ENCODE results near the gene TRIM40.

Gene TRIM40, protein sequence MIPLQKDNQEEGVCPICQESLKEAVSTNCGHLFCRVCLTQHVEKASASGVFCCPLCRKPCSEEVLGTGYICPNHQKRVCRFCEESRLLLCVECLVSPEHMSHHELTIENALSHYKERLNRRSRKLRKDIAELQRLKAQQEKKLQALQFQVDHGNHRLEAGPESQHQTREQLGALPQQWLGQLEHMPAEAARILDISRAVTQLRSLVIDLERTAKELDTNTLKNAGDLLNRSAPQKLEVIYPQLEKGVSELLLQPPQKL
- 0 reads per million in 3 donors for total RNA-seq

DNA sequence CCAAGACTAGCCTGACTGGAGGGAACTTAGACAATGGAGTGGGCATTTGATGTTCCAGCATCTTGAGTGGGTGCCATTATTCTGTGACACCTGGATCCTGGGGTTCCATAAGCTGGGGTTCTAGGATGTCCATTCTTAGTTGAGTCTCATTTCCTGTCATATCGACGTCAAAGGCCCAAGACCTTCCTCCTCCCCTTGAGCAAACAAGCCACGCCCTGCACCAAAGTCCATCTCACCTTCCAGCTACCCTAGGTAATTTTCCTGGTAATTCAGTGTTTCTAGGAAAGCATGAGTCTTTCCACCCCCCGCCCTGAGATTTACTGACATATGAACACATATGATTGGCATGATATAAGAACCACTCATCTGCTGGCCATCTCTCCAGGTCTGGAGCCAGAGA lies at the start of gene TRIM40:
TSS of gene TRIM40 (plus strand) at position 384 of the 400 bp plus-strand sequence. CDS start 897 bp downstream, outside the sequence.
- Histone ChIP-seq H3K27me3 (replicated peaks; ENCODE audit: control insufficient read depth, insufficient read depth, low read length, poor library complexity, severe bottlenecking) (peaks cover 4% of the 10 kb centered on the region), H3K27ac (ENCODE audit: insufficient read depth, low read length, poor library complexity, severe bottlenecking) (no peak within 1 kb of the TSS), H3K4me1 (ENCODE audit: control insufficient read depth, insufficient read depth, low read length, poor library complexity, severe bottlenecking) (peaks cover 2% of the 10 kb centered on the region), H3K9me3 (ENCODE audit: control insufficient read depth, low read length) (no peaks in the 10 kb centered on the region), H3K36me3 (ENCODE audit: control insufficient read depth, insufficient read depth, low read length) (no peaks in the 10 kb centered on the region), H3K4me3 (ENCODE audit: insufficient read depth, low read depth, low read length, poor library complexity, severe bottlenecking) (no peak within 1 kb of the TSS)
- no peak for DNase-seq

DNA sequence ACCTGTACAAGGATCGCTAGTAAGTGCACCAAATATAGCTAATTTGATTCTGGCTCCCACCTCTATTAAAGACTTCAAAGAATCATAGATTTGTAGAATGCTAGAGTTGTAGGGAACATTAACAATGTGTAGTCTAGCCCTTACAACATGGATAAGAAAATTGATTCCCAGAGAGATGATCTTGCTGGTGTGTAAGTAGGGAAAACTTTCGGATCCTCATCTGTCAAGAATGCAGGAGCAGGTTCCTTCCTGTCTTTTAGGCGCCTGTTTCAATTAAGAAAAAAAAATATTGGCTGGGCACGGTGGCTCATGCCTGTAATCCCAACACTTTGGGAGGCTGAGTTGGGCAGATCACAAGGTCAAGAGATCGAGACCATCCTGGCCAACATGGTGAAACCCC lies 48.1 kb upstream of the TRIM40 start:
- Histone ChIP-seq H3K9me3 (ENCODE audit: control insufficient read depth, low read length) (no peaks in the 10 kb centered on the region), H3K27ac (ENCODE audit: insufficient read depth, low read length, poor library complexity, severe bottlenecking) (no peak overlapping the region), H3K4me3 (ENCODE audit: insufficient read depth, low read depth, low read length, poor library complexity, severe bottlenecking) (no peak overlapping the region), H3K4me1 (ENCODE audit: control insufficient read depth, insufficient read depth, low read length, poor library complexity, severe bottlenecking) (no peaks in the 10 kb centered on the region), H3K27me3 (replicated peaks; ENCODE audit: control insufficient read depth, insufficient read depth, low read length, poor library complexity, severe bottlenecking) (peaks cover 9% of the 10 kb centered on the region), H3K36me3 (ENCODE audit: control insufficient read depth, insufficient read depth, low read length) (no peaks in the 10 kb centered on the region)
- no peak for DNase-seq

DNA sequence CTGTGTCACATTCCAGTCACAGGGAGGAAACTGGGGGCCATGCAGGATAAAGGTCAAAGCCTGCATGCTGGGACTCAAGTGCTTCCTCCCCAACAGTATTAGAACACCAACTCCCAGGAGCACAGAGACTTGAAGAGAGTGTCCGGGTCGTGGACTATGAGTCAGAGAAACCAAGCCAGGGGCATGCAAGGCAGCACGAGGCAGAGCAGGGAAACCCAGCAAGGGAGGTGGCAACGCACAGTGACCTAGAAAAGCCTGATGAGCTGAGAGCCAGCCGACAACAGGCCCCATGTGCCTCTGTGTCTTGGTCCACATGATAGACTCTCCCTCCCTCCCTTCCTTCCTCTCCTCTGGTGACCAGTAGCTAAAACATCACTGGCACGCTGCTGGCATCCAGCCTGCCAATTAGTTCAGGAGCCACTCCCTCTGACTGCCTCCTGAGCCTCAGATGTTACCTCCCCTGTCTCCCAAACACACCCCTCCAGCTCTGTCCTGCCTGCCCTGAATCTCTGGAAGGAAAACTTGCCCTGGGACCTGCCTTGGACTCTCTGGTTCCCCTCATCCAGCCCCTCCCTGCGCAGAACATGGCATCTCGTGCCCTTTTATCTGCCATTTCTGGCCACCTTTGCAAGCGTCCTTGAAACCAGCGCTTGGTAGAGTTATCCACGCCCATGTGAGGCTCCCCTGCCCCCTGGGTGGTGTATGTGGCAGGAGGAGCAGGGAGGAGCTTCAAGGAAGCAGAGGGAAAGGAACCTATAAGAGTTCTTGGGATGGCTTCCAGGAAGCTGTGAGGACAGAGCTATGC lies 44.2 kb upstream of the TRIM40 start:
- H3K4me3 ChIP-seq (ENCODE audit: insufficient read depth, low read depth, low read length, poor library complexity, severe bottlenecking) = no peak overlapping the region
- DNase-seq = no peak
- peaks cover 13% of the 10 kb centered on the region for H3K27me3 ChIP-seq (replicated peaks; ENCODE audit: control insufficient read depth, insufficient read depth, low read length, poor library complexity, severe bottlenecking)
- no peaks in the 10 kb centered on the region for H3K36me3 ChIP-seq (ENCODE audit: control insufficient read depth, insufficient read depth, low read length)
- H3K27ac ChIP-seq (ENCODE audit: insufficient read depth, low read length, poor library complexity, severe bottlenecking) = no peak overlapping the region
- H3K9me3 ChIP-seq (ENCODE audit: control insufficient read depth, low read length) = no peaks in the 10 kb centered on the region
- no peaks in the 10 kb centered on the region for H3K4me1 ChIP-seq (ENCODE audit: control insufficient read depth, insufficient read depth, low read length, poor library complexity, severe bottlenecking)

DNA sequence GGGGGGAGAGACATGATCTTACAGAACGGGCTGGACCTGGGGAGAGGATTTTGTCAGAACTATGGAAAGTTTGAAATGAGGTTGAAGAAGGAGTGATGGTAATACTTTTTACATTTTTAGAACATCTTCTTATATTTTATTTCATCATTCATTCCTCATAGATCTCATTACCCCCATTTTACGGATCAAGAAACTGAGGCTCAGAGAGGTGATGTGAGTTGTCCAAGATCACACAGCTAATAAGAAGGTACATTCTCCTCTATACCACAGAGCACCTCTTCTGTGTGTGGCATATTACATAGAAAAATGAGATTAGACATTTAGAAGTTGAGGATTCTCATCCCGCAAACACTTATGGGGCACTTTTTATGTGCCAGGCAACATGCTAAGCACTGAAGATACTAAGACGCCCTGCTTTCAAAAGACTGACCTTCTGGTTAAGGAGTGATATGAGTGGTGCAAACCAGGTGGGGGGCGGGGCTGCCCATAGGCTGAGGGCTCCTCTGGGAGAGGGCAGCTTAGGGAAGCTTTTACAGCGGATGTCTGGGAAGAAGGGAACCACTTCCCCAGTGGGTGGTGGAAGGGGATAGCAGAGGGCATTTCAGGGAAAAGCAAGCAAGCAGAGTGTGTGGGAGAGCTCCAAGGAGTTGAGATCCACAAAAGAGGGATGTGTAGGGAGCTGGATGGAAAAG lies 42.9 kb upstream of the TRIM40 start:
- Histone ChIP-seq H3K27ac (ENCODE audit: insufficient read depth, low read length, poor library complexity, severe bottlenecking) (no peak overlapping the region), H3K4me3 (ENCODE audit: insufficient read depth, low read depth, low read length, poor library complexity, severe bottlenecking) (no peak overlapping the region), H3K4me1 (ENCODE audit: control insufficient read depth, insufficient read depth, low read length, poor library complexity, severe bottlenecking) (no peaks in the 10 kb centered on the region), H3K36me3 (ENCODE audit: control insufficient read depth, insufficient read depth, low read length) (no peaks in the 10 kb centered on the region), H3K9me3 (ENCODE audit: control insufficient read depth, low read length) (no peaks in the 10 kb centered on the region), H3K27me3 (replicated peaks; ENCODE audit: control insufficient read depth, insufficient read depth, low read length, poor library complexity, severe bottlenecking) (peaks cover 11% of the 10 kb centered on the region)
- DNase-seq = no peak

DNA sequence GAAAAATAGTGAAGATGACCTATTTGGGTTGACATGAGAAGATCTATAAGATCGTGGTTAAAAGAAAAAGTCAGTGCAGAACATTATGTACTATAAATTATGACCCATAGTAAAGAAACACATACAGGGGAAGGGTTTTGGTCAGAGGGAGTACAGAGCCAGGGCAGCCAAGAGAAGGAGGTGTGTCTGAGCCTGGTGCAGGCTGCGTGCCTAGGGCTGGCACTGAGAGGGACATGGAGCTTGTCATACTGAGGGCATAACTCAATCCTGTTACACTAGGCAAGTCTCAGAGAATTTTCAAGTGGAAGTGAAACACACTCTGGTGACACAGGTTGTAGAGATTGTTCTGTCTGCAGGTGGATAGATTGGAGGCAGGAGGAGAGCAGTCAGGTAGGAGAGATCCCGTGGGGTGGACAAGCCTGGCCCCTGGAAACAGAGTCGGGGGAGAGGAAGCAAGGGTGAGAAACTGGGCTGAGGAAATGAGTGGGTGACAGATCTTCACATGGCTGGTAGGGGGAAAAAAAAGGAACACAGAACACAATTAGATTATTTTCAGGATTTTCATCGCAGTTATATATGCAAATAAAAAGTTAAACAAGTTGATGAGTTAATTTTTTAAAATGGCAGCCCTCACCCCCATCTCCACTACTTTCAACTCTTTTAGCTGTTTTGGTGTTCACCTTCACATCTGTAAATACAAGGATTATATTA lies 41.8 kb upstream of the TRIM40 start:
- Histone ChIP-seq H3K27me3 (replicated peaks; ENCODE audit: control insufficient read depth, insufficient read depth, low read length, poor library complexity, severe bottlenecking) (peaks cover 11% of the 10 kb centered on the region), H3K36me3 (ENCODE audit: control insufficient read depth, insufficient read depth, low read length) (no peaks in the 10 kb centered on the region)

DNA sequence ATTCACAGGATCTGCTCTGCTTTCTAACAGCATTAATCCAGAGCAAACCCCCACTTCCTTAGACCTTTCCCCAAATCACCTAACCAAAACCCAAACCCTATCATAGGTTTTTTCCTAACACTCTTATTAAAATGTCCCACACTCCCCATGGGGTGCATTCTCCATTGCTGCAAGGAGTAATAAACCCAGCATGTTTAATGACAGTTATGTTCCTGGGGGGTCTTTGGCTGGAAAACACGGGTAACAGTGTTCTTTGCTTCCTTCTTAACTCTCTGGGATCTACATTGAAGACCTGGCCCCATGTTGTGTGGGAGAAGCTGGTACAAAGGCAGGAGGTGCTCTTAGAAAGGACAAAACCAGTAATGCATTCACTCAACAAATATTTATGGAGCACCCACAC lies 39.1 kb upstream of the TRIM40 start:
- H3K4me3 ChIP-seq (ENCODE audit: insufficient read depth, low read depth, low read length, poor library complexity, severe bottlenecking) = no peak overlapping the region
- no peak for DNase-seq
- no peaks in the 10 kb centered on the region for H3K9me3 ChIP-seq (ENCODE audit: control insufficient read depth, low read length)
- H3K27me3 ChIP-seq (replicated peaks; ENCODE audit: control insufficient read depth, insufficient read depth, low read length, poor library complexity, severe bottlenecking) = peaks cover 20% of the 10 kb centered on the region
- no peaks in the 10 kb centered on the region for H3K36me3 ChIP-seq (ENCODE audit: control insufficient read depth, insufficient read depth, low read length)
- H3K4me1 ChIP-seq (ENCODE audit: control insufficient read depth, insufficient read depth, low read length, poor library complexity, severe bottlenecking) = peaks cover 17% of the 10 kb centered on the region
- no peak overlapping the region for H3K27ac ChIP-seq (ENCODE audit: insufficient read depth, low read length, poor library complexity, severe bottlenecking)

More for the DNA sequence above, 41.8 kb upstream of the TRIM40 start:
- no peaks in the 10 kb centered on the region for H3K4me1 ChIP-seq (ENCODE audit: control insufficient read depth, insufficient read depth, low read length, poor library complexity, severe bottlenecking)
- no peak overlapping the region for H3K27ac ChIP-seq (ENCODE audit: insufficient read depth, low read length, poor library complexity, severe bottlenecking)
- H3K4me3 ChIP-seq (ENCODE audit: insufficient read depth, low read depth, low read length, poor library complexity, severe bottlenecking) = no peak overlapping the region
- no peaks in the 10 kb centered on the region for H3K9me3 ChIP-seq (ENCODE audit: control insufficient read depth, low read length)
- DNase-seq = no peak

DNA sequence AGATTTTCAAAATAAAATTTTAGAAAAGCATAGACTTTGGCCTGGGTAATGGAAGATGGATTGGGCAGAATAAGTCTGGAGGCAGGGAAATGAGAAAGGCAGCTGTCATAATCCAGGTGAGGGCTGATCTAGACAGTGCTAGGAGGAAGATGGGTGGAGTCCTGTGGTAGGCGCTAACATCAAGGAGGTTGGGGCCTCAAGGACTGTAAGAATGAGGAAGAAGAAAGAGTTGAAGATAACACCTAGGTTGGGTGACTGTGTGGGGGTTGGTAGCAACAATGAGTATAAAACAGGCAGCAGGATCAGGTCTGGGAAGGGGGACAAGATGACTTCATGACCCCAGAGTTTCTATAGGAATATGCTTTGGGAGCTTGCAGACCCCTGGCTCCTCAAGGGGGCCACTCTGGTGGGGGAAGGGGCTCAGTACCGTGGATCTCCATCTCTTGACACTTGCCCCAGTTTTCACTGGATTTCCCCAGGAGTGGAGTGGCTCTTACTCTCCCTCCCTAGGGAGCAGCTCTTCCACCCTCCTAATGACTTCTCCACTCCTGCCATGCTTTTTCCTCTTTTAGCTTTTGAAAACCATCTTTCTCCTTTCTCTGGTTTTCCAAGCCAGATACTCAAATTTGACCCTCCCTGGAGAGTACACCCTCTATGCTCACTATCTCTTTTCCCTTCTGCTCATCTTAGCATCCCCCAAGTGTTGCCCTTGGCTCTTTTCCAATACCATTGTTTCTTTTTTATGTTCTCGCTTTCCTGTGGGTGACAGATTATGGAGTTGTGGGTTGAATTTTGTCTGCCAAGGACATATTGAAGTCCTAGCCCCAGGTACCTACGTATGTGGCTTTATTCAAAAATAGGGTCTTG lies 37.8 kb upstream of the TRIM40 start:
- Histone ChIP-seq H3K36me3 (ENCODE audit: control insufficient read depth, insufficient read depth, low read length) (no peaks in the 10 kb centered on the region), H3K27ac (ENCODE audit: insufficient read depth, low read length, poor library complexity, severe bottlenecking) (no peak overlapping the region), H3K9me3 (ENCODE audit: control insufficient read depth, low read length) (no peaks in the 10 kb centered on the region), H3K4me3 (ENCODE audit: insufficient read depth, low read depth, low read length, poor library complexity, severe bottlenecking) (no peak overlapping the region), H3K27me3 (replicated peaks; ENCODE audit: control insufficient read depth, insufficient read depth, low read length, poor library complexity, severe bottlenecking) (peaks cover 14% of the 10 kb centered on the region), H3K4me1 (ENCODE audit: control insufficient read depth, insufficient read depth, low read length, poor library complexity, severe bottlenecking) (peaks cover 29% of the 10 kb centered on the region)
- DNase-seq = no peak

DNA sequence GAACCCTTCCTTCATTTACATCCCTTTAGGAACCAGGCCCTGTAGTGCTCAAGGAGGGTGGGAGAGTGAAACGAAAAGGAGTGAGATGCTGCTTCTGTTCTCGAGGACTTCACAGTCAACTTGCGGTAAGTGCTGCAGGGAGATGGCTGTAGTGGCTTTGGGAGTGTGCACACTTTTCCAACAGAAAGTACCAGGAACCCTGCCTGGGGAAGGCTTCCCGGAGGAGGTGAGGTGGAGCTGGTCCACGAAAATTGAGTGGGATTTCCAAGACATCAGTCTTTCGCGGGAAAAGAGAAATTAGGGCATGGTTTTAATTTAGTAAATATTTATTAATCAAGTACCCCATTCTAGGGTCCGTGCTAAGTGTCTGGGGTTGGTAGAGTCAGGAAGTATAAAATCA lies 35.8 kb upstream of the TRIM40 start:
- Histone ChIP-seq H3K4me3 (ENCODE audit: insufficient read depth, low read depth, low read length, poor library complexity, severe bottlenecking) (no peak overlapping the region), H3K9me3 (ENCODE audit: control insufficient read depth, low read length) (no peaks in the 10 kb centered on the region), H3K36me3 (ENCODE audit: control insufficient read depth, insufficient read depth, low read length) (no peaks in the 10 kb centered on the region), H3K27me3 (replicated peaks; ENCODE audit: control insufficient read depth, insufficient read depth, low read length, poor library complexity, severe bottlenecking) (peaks cover 10% of the 10 kb centered on the region), H3K4me1 (ENCODE audit: control insufficient read depth, insufficient read depth, low read length, poor library complexity, severe bottlenecking) (peaks cover 35% of the 10 kb centered on the region), H3K27ac (ENCODE audit: insufficient read depth, low read length, poor library complexity, severe bottlenecking) (no peak overlapping the region)
- no peak for DNase-seq
